HCT116 (cell line): ENCODE data around the gene CAPN5. TPM values are rescaled to one million over a fixed set of nuclear protein-coding genes. Genes with fewer than 3 reads are reported as not detected.

ENCODE experiments used
- ATAC-seq: fragments of 200-7000 bp; cut with Tn5 transposase; 2 replicates; pipeline ENCODE4 v1.9.1; 2020; ENCODE audit warnings: mild to moderate bottlenecking, moderate library complexity
- BruUV-seq: library from RNA; stranded (reverse); fragments of 400-500 nt; replicated peaks from 2 replicates; lab custom pipeline; 2021; lab: Mats Ljungman, UMichigan
- CTCF ChIA-PET: fragments of 300-600 bp; sonication (Branson Sonifier 250); formaldehyde crosslinking; loops from one replicate; lab custom pipeline; 2021; ENCODE audit warnings: antibody characterized with exemption; lab: Charles Lee
- POLR2A ChIA-PET: fragments of 300-600, 350-600 bp; sonication (Branson Sonifier 250); formaldehyde crosslinking; loops from one replicate; lab custom pipeline; 2021; ENCODE audit warnings: antibody characterized with exemption; lab: Charles Lee
- RAD21 ChIA-PET, 2 experiments: fragments of 300-600 bp; sonication (Branson Sonifier 250); formaldehyde crosslinking; loops; one replicate each; lab custom pipeline; 2023; ENCODE audit warnings: low total read pairs in 2 of 2; ENCODE audit not compliant: uncharacterized antibody in 2 of 2, unreplicated experiment in 2 of 2, low non-redundant PET in 1 of 2; lab: Charles Lee
- DNase-seq: peaks from one replicate; pipeline ENCODE4 v3.0.0-alpha.2; 2010; ENCODE audit warnings: low read depth, low spot score
- H2AFZ ChIP-seq: fragments of 200-600 bp; shearing (Covaris generic), sonication (generic); 2 replicates; pipeline ENCODE4 v1.6.1; 2017; ENCODE audit warnings: low read depth, mixed run types, mixed read lengths, antibody characterized with exemption, low read length; ENCODE audit not compliant: poor library complexity, severe bottlenecking
- H3K27ac ChIP-seq: 2 replicates; pipeline ENCODE4 v1.5.1; 2012; ENCODE audit warnings: low read depth, low read length
- H3K27me3 ChIP-seq: fragments of 200-600 bp; sonication (generic); 2 replicates; pipeline ENCODE4 v1.6.1; 2016; ENCODE audit warnings: mixed run types, low read length, mixed read lengths; ENCODE audit not compliant: insufficient read depth
- H3K36me3 ChIP-seq, 2 experiments: fragments of 200-500 bp in 1 of 2; fragments of 200-600 bp in 1 of 2; sonication (Bioruptor generic) in 1 of 2; sonication (generic) in 1 of 2; 2 replicates each; pipeline versions ENCODE4 v1.5.1 to v1.6.1; 2014 to 2016; ENCODE audit warnings: low read length in 2 of 2, inconsistent platforms in 1 of 2, mixed read lengths in 1 of 2, mixed run types in 1 of 2; ENCODE audit not compliant: insufficient read depth in 2 of 2, control insufficient read depth in 1 of 2
- H3K4me1 ChIP-seq, 2 experiments: fragments of 200-600 bp in 1 of 2; sonication (generic) in 1 of 2; 2 replicates each; pipeline versions ENCODE4 v1.5.1 to v1.6.1; 2012 to 2017; ENCODE audit warnings: low read length in 2 of 2, inconsistent platforms in 1 of 2, mild to moderate bottlenecking in 1 of 2, mixed read lengths in 1 of 2, mixed run types in 1 of 2, moderate library complexity in 1 of 2; ENCODE audit not compliant: insufficient read depth in 2 of 2, control insufficient read depth in 1 of 2
- H3K4me2 ChIP-seq: fragments of 200-600 bp; sonication (generic); 2 replicates; pipeline ENCODE4 v1.6.1; 2017; ENCODE audit warnings: mixed run types, low read length, mixed read lengths
- H3K4me3 ChIP-seq, 2 experiments: fragments of 200-600 bp in 1 of 2; sonication (generic) in 1 of 2; replicated peaks in 1 of 2; 2 replicates each; pipeline ENCODE4 v1.5.1; 2011 to 2016; ENCODE audit warnings: low read length in 2 of 2, control low read depth in 1 of 2, low read depth in 1 of 2, mild to moderate bottlenecking in 1 of 2, mixed read lengths in 1 of 2, mixed run types in 1 of 2
- H3K79me2 ChIP-seq: fragments of 200-600 bp; sonication (generic); 2 replicates; pipeline ENCODE4 v1.6.1; 2017; ENCODE audit warnings: mild to moderate bottlenecking, mixed run types, low read length, moderate library complexity, mixed read lengths; ENCODE audit not compliant: insufficient read depth
- H3K9ac ChIP-seq: fragments of 200-600 bp; sonication (generic); 2 replicates; pipeline ENCODE4 v1.6.1; 2016; ENCODE audit warnings: low read length, mixed read lengths
- H3K9me2 ChIP-seq: fragments of 200-600 bp; sonication (generic), shearing (Covaris generic); 2 replicates; pipeline ENCODE4 v1.6.1; 2017; ENCODE audit warnings: mixed run types, mild to moderate bottlenecking, moderate library complexity; ENCODE audit not compliant: insufficient read depth
- H3K9me3 ChIP-seq, 2 experiments: fragments of 200-500 bp in 1 of 2; fragments of 200-600 bp in 1 of 2; sonication (Bioruptor generic) in 1 of 2; sonication (generic) in 1 of 2; 2 replicates each; pipeline ENCODE4 v1.6.1; 2014 to 2017; ENCODE audit warnings: low read length in 2 of 2, mixed read lengths in 2 of 2, inconsistent platforms in 1 of 2, low read depth in 1 of 2, mild to moderate bottlenecking in 1 of 2, mixed run types in 1 of 2, moderate library complexity in 1 of 2; ENCODE audit not compliant: control insufficient read depth in 1 of 2, insufficient read depth in 1 of 2
- H4K20me1 ChIP-seq: fragments of 200-600 bp; sonication (generic), shearing (Covaris generic); 2 replicates; pipeline ENCODE4 v1.6.1; 2017; ENCODE audit warnings: mixed run types, mild to moderate bottlenecking, moderate library complexity; ENCODE audit not compliant: insufficient read depth
- CBX3 ChIP-seq: IDR thresholded peaks from 2 replicates; pipeline ENCODE4 v1.6.1; 2012; ENCODE audit warnings: low read depth
- CEBPB ChIP-seq: IDR thresholded peaks from 2 replicates; pipeline ENCODE4 v1.6.1; 2012; ENCODE audit warnings: low read depth
- EGR1 ChIP-seq: IDR thresholded peaks from 2 replicates; pipeline ENCODE4 v1.6.1; 2012; ENCODE audit warnings: low read depth
- ELF1 ChIP-seq: IDR thresholded peaks from 2 replicates; pipeline ENCODE4 v1.6.1; 2012; ENCODE audit warnings: low read depth, borderline replicate concordance
- EZH2 ChIP-seq: fragments of 200-600 bp; sonication (generic); IDR thresholded peaks from 2 replicates; pipeline ENCODE4 v1.6.1; 2017; ENCODE audit warnings: antibody characterized with exemption, mixed run types
- EZH2phosphoT487 ChIP-seq: fragments of 200-600 bp; IDR thresholded peaks from 2 replicates; pipeline ENCODE4 v1.6.1; 2018; ENCODE audit warnings: antibody characterized with exemption, borderline replicate concordance
- FOSL1 ChIP-seq: IDR thresholded peaks from 2 replicates; pipeline ENCODE4 v1.6.1; 2012; ENCODE audit warnings: low read depth
- POLR2A ChIP-seq: IDR thresholded peaks from 2 replicates; pipeline ENCODE4 v1.7.0; 2011; ENCODE audit warnings: borderline replicate concordance; ENCODE audit not compliant: insufficient read depth, insufficient read length; ENCODE audit errors: extremely low read depth
- SIN3A ChIP-seq: IDR thresholded peaks from 2 replicates; pipeline ENCODE4 v1.6.1; 2012; ENCODE audit warnings: low read depth
- SP1 ChIP-seq: IDR thresholded peaks from 2 replicates; pipeline ENCODE4 v1.6.1; 2012; ENCODE audit warnings: low read depth
- SRF ChIP-seq: IDR thresholded peaks from 2 replicates; pipeline ENCODE4 v1.6.1; 2012; ENCODE audit warnings: low read depth
- TCF7L2 ChIP-seq: IDR thresholded peaks from 2 replicates; pipeline ENCODE4 v1.7.0; 2011; ENCODE audit warnings: borderline replicate concordance, inconsistent platforms; ENCODE audit not compliant: insufficient read depth, insufficient read length; ENCODE audit errors: extremely low read depth
- ZNF274 ChIP-seq: fragments of 200-500 bp; sonication (Bioruptor generic); IDR thresholded peaks from 2 replicates; pipeline ENCODE4 v1.6.1; 2014; ENCODE audit warnings: mild to moderate bottlenecking, low read depth, low read length, inconsistent platforms
- intact Hi-C: fragments of 100-400 bp; cut with micrococcal nuclease; formaldehyde crosslinking; loops from 2 replicates; pipeline ENCODE4 v1.10.0; 2022
- total RNA-seq: library from RNA; stranded (reverse); gene quantifications from one replicate; pipeline ENCODE4 v1.2.1, GENCODE V29; 2021; ENCODE audit not compliant: unreplicated experiment
- TF ChIP-seq, protein P1 (sequence below): IDR thresholded peaks from 2 replicates; pipeline ENCODE4 v1.6.1; 2012
- TF ChIP-seq, protein P2 (sequence below): IDR thresholded peaks from 2 replicates; pipeline ENCODE4 v1.6.1; 2011; ENCODE audit warnings: mild to moderate bottlenecking, low read length, moderate library complexity; ENCODE audit not compliant: insufficient replicate concordance; ENCODE audit errors: extremely low read depth
- TF ChIP-seq, protein P3 (sequence below), 3 experiments: fragments of 200-600 bp in 1 of 3; sonication (generic) in 1 of 3; IDR thresholded peaks in 2 of 3; conservative IDR thresholded peaks in 1 of 3; 2 replicates each; pipeline ENCODE4 v1.5.1; 2012 to 2017; ENCODE audit warnings: low read depth in 2 of 3, low read length in 2 of 3, antibody characterized with exemption in 1 of 3, borderline replicate concordance in 1 of 3, control low read depth in 1 of 3, mild to moderate bottlenecking in 1 of 3, mixed read lengths in 1 of 3, mixed run types in 1 of 3, moderate library complexity in 1 of 3; ENCODE audit not compliant: insufficient read depth in 1 of 3
- TF ChIP-seq, protein P4 (sequence below): IDR thresholded peaks from 2 replicates; pipeline ENCODE4 v1.6.1; 2012

The CAPN5 gene
- total RNA-seq, 1 experiment from 2014 or later, result 8.6 TPM

DNA sequence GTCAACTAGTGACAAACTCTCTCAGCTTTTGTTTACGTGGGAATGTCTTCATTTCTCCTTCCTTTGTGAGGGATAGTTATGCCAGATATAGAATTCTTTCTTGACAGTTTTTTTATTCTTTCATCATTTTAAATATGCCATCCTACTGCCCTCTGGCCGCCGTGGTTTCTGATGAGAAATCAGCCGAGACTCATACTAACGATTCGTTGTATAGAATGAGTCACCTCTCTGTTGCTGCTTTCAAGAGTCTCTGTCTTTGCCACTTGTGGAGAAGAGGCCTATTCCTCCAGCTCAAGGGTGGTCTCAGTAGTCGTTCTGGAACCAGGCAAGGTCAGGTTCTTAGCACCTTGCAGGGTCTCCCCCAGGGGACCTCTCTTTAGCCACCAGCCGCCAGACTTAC lies 69.3 kb downstream of the CAPN5 start:
- H3K4me3 ChIP-seq, result no peak overlapping the region
- ChIA-PET POLR2A (no interaction called here), CTCF (interaction anchor here (1.1 kb wide), 1 partner anchor 9 kb away, joined by 3 read pairs; no protein-coding TSS in a partner anchor), RAD21 (no interaction called here)
- intact Hi-C loops, result no loop called here
- H3K79me2 ChIP-seq, result no peaks in the 10 kb centered on the region
- no peaks in the 10 kb centered on the region for H3K27me3 ChIP-seq
- TF ChIP-seq SRF (no peak), FOSL1 (no peak), ZNF274 (no peak), ELF1 (no peak), SIN3A (no peak)
- TF ChIP-seq, protein P1, sequence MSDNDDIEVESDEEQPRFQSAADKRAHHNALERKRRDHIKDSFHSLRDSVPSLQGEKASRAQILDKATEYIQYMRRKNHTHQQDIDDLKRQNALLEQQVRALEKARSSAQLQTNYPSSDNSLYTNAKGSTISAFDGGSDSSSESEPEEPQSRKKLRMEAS, result no peak
- DNase-seq, result no peak
- no peaks in the 10 kb centered on the region for H3K9me3 ChIP-seq
- no peak for ATAC-seq
- H3K9me2 ChIP-seq, result no peaks in the 10 kb centered on the region
- H3K27ac ChIP-seq, result no peak overlapping the region
- H3K9ac ChIP-seq, result no peak overlapping the region
- no peaks in the 10 kb centered on the region for H3K36me3 ChIP-seq
- H4K20me1 ChIP-seq, result no peaks in the 10 kb centered on the region
- no TSS peak for BruUV-seq
- H3K4me2 ChIP-seq, result peak overlapping the region; percentile 13; the same call in 1 of the 2 replicates
- peak overlapping the region; percentile 12 for H2AFZ ChIP-seq
- H3K4me1 ChIP-seq, result peaks cover 0 to 3% of the 10 kb centered on the region in 2 experiments; a peak in 2 of 4 replicates

DNA sequence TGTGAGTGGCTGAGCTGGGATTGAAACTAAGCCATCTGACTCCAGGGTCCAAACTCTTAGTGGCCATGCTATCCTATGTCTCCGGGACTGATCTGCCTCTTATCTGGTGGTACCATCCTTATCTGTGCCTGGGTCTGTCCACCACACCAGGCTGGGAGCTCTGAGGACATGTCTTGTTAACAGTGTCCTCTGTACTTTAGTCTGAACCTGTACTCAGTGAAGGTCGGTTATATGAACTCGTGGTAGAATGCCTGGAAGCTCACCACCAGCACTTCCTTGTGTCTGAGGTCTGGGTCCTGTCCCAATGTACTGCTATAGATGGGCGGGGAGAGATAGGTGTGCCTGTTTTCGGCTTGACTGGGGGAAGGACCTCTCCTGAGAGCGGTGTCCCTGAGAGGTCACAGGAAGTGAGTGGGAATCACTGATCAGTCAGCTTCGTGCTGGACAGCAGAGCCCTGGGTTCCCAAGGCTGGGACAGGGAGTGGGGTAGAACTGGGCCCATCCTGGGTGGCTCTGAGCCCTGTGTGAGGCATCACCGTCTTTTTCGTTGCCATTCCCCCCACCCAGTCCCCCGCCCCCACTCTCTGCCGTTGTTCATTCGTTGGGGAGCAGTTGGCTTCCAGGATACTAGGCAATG lies 70.1 kb downstream of the CAPN5 start:
- ATAC-seq (no peak), DNase-seq (no peak)
- no peaks in the 10 kb centered on the region for H3K9me2 ChIP-seq
- no peaks in the 10 kb centered on the region for H3K36me3 ChIP-seq
- H3K9me3 ChIP-seq, result no peaks in the 10 kb centered on the region
- RAD21 ChIA-PET, result no interaction called here
- peaks cover 0 to 3% of the 10 kb centered on the region in 2 experiments; a peak in 1 of 4 replicates for H3K4me1 ChIP-seq
- no peak overlapping the region for H3K9ac ChIP-seq
- no peak overlapping the region for H2AFZ ChIP-seq
- CTCF ChIA-PET, result no interaction called here
- H3K4me2 ChIP-seq, result no peak overlapping the region
- BruUV-seq, result no TSS peak
- H3K4me3 ChIP-seq, result no peak overlapping the region
- intact Hi-C loops, result no loop called here
- H3K79me2 ChIP-seq, result no peaks in the 10 kb centered on the region
- POLR2A ChIA-PET, result no interaction called here
- H3K27me3 ChIP-seq, result no peaks in the 10 kb centered on the region
- H4K20me1 ChIP-seq, result no peaks in the 10 kb centered on the region
- no peak overlapping the region for H3K27ac ChIP-seq
- TF ChIP-seq, protein P2, sequence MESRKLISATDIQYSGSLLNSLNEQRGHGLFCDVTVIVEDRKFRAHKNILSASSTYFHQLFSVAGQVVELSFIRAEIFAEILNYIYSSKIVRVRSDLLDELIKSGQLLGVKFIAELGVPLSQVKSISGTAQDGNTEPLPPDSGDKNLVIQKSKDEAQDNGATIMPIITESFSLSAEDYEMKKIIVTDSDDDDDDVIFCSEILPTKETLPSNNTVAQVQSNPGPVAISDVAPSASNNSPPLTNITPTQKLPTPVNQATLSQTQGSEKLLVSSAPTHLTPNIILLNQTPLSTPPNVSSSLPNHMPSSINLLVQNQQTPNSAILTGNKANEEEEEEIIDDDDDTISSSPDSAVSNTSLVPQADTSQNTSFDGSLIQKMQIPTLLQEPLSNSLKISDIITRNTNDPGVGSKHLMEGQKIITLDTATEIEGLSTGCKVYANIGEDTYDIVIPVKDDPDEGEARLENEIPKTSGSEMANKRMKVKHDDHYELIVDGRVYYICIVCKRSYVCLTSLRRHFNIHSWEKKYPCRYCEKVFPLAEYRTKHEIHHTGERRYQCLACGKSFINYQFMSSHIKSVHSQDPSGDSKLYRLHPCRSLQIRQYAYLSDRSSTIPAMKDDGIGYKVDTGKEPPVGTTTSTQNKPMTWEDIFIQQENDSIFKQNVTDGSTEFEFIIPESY, result no peak
- no peak for TF ChIP-seq EZH2
- TF ChIP-seq EGR1, result no peak
- no peak for TF ChIP-seq POLR2A
- TF ChIP-seq CBX3, result no peak
- TF ChIP-seq SP1, result no peak
- no peak for TF ChIP-seq EZH2phosphoT487
- TF ChIP-seq, protein P3, sequence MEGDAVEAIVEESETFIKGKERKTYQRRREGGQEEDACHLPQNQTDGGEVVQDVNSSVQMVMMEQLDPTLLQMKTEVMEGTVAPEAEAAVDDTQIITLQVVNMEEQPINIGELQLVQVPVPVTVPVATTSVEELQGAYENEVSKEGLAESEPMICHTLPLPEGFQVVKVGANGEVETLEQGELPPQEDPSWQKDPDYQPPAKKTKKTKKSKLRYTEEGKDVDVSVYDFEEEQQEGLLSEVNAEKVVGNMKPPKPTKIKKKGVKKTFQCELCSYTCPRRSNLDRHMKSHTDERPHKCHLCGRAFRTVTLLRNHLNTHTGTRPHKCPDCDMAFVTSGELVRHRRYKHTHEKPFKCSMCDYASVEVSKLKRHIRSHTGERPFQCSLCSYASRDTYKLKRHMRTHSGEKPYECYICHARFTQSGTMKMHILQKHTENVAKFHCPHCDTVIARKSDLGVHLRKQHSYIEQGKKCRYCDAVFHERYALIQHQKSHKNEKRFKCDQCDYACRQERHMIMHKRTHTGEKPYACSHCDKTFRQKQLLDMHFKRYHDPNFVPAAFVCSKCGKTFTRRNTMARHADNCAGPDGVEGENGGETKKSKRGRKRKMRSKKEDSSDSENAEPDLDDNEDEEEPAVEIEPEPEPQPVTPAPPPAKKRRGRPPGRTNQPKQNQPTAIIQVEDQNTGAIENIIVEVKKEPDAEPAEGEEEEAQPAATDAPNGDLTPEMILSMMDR (IDR thresholded peaks at IDR 0.05 in 2 of 3, conservative IDR thresholded peaks at IDR 0.05 in 1 of 3; ENCODE audit: borderline replicate concordance in 1 of 3, insufficient read depth in 1 of 3, low read depth in 2 of 3, low read length in 2 of 3), result no peak
- no peak for TF ChIP-seq TCF7L2
- TF ChIP-seq SIN3A, result no peak
- TF ChIP-seq ELF1, result no peak
- TF ChIP-seq, protein P4, sequence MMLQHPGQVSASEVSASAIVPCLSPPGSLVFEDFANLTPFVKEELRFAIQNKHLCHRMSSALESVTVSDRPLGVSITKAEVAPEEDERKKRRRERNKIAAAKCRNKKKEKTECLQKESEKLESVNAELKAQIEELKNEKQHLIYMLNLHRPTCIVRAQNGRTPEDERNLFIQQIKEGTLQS, result no peak
- no peak for TF ChIP-seq FOSL1
- no peak for TF ChIP-seq CEBPB
